GM20431 (cell line): ENCODE data around the gene BEGAIN.

Source experiments
- in situ Hi-C: fragments of 300-500 bp; cut with MseI, MboI; formaldehyde crosslinking; loops from one replicate; pipeline ENCODE4 v1.15.0; 2020; ENCODE audit warnings: low sequenced_read_pairs; ENCODE audit not compliant: unreplicated experiment

Gene BEGAIN

GRCh38 chr14:100570726-100571454, 16.3 kb downstream of the BEGAIN start:
- in situ Hi-C loops: no loop called here

DNA sequence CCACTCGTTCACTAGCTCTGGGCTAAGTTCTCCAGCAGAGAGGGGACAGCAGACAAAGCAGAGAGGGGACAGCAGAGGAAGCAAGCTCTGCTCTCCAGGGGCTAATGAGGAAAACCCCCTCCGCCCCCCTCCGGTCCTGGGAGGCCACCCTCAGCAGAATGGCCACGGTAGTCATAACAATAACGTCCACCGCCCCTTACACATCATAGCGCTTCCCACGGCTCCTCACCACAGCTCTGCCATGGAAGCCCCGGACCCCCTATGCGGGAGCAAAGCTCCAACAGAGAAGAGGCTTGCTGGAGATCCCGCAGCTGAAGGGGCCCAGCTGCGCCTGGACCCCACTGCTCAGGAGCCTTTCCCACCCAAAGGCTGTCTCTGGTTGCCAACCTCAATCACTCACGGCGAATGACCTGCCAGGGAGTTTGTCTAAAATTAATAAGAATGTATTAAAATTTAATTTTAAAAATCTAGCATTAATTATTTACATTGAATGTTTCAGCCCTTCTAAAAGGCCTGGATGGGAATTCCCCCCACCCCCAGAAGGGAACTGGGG, 17.4 kb downstream of the BEGAIN start:
- in situ Hi-C loops: no loop called here

DNA sequence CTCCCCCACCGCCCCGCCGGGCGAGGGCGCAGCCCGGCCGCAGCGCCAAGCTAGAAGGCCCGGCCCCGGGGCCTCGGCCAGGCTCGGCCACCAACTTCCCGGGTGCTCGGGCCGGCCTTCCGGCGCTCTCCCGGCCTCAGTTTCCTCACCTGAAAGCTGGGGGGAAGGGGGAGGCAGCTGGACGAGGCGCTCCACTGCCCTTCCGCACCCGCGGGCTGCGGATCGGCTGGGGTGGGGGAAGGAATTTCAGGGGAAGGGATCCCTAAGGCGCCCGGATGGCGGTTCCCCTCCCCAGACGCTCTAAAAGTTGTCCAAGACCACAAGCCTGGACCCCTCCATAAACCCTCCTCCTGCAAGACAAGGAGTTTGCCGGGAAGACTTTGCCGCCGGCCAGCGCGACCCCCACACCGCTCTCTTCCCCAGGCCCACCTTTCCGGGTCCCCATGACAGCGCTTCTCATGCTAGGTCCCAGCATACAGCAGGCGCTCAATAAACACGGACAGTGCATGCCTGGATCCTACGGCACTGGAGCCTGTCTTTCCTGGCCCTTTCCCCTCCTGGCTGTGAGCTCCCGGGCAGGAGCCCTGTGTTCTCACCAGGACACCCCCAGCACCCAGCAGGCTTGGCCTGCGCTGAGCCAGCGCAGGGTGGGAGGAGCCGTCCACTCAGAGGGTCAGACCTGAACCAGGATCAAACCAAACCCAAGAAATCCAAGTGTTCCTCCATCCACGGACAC, 18.1 kb downstream of the BEGAIN start:
- in situ Hi-C loops: no loop called here

- in situ Hi-C loops: no loop called here
These were observed 18.8 kb downstream of the BEGAIN start for GRCh38 chr14:100568164-100568997.

- in situ Hi-C loops: no loop called here
These were observed 19.4 kb downstream of the BEGAIN start for GRCh38 chr14:100567877-100568163.

DNA sequence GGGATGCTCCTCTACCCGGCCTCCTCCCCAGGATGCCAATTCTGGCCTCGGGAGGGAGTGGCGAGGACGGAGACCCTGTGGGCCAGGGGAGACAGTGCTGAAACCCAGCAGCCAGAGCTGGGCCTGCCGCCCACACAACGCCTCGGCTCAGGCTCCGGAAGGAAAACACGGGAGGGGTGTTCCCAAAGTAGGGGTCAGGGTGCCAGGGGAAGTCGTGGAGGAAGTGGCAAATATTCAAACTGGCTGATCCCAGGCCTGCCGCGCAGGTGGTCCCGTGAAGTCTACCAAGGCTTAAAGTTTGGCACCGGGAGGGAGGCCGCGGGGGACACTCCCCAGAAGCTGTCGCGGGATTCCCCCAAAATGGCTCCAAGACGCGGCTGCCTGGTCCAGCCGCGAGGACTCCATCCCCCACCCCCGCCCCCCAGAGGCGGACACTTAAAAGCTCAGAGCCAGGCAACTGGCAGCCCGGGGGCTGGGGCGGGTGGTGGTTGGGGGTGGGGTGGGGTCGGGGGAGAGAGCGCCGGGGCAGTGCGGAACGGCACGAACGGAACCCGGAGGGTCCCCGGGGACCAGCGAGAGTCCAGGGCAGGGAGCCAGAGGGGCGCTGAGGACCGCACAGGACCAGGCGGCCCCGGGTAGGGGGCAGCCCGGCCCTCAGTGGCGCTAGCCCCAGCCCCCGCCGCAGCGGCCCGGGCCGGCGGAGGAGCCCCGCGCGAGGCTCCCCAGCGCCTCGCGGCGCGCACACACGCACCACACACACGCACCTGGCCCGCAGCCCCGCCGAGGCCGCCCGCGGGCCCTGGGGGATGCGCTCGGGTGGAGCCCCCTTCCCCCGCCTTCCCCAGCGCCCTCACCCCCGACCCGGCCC, 20.0 kb downstream of the BEGAIN start:
- in situ Hi-C loops: no loop called here

GRCh38 chr14:100566586-100566985, 20.6 kb downstream of the BEGAIN start:
- in situ Hi-C loops: no loop called here

DNA sequence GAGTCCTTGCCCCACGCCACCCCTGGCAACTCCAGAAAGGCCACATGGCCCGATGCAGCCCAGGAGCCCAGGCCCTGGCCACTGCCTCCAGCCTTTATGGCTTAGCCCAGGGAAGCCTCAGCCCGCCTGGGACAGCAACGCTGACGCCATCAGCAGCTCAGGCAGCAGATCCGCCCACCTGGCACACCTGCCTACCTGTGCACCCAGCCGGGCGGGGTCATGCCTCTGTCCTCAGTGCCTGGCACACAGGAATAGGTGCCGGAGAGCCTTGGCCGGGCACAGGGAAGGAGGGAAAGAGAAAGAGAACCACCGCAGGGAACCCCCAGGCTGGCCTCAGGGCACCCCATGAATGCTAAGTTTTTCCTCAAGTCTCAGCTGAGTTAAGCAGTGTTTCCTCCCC, 21.1 kb downstream of the BEGAIN start:
- in situ Hi-C loops: no loop called here

DNA sequence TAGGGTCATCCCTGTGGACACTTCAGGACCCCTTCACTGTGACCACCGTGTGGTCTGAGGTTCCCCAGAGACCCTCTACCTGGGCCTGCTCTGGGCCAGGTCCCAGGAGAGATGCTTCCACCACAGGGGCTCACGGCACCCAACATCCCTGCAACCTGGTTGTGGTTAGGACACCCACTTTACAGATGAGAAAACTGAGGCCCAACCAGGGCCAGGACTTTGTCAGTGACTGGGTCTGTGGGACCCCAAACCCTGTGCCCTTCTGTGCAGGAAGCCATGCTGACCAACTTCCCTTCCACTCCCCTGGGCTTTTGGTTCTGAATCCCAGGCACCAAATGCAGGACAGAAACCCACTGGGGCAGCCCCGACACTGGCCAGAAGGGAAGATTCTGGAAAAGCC, 21.6 kb downstream of the BEGAIN start:
- in situ Hi-C loops: no loop called here

- in situ Hi-C loops: no loop called here
These were observed 22.7 kb downstream of the BEGAIN start for GRCh38 chr14:100564512-100564911.

- in situ Hi-C loops: no loop called here
These were observed 24.5 kb downstream of the BEGAIN start for GRCh38 chr14:100562751-100563150.

DNA sequence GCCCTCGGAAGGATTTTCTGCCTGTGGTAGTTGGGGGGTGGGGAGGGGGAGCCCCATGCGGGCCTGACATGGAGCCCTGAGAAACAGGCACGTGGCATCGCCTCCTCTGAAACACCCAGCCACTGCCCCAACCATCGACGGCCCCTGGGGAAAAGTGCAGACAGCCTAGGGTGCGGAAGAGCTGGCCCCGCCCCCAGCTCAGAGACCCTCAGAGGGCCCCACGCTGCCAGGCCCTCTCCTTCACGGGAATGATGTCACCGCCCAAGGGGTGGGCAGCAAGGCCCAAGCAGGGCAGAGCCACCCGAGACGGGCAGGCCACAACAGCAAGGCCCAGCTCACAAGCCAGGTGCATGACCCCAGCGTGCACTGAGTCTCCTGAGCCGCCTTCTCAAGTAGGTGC, 26.2 kb downstream of the BEGAIN start:
- in situ Hi-C loops: no loop called here

GRCh38 chr14:100560471-100560870, 26.7 kb downstream of the BEGAIN start:
- in situ Hi-C loops: no loop called here

GRCh38 chr14:100559455-100559854, 27.8 kb downstream of the BEGAIN start:
- in situ Hi-C loops: no loop called here

- in situ Hi-C loops: no loop called here
These were observed 28.3 kb downstream of the BEGAIN start for GRCh38 chr14:100558966-100559365.

- in situ Hi-C loops: no loop called here
These were observed 29.0 kb downstream of the BEGAIN start for GRCh38 chr14:100558226-100558625.

DNA sequence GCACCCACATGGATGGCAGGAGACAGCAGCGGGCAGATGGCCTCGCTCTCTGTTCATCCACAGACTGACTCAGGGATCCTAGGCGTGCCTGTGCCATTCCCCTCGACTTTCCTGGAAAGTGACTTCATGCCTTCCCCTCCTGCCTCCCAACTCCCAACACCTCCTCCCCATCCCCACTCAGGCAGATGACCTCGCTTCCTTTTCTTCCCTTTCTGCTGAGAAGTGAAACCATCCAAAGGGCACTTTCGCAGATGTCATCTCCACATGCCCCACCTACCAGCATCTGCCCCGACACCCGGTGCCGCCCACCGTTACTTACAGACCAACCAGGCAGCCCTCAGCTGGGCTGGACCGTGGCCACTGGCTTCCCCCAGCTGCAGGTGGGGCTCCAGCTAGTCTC, 29.6 kb downstream of the BEGAIN start:
- in situ Hi-C loops: no loop called here

DNA sequence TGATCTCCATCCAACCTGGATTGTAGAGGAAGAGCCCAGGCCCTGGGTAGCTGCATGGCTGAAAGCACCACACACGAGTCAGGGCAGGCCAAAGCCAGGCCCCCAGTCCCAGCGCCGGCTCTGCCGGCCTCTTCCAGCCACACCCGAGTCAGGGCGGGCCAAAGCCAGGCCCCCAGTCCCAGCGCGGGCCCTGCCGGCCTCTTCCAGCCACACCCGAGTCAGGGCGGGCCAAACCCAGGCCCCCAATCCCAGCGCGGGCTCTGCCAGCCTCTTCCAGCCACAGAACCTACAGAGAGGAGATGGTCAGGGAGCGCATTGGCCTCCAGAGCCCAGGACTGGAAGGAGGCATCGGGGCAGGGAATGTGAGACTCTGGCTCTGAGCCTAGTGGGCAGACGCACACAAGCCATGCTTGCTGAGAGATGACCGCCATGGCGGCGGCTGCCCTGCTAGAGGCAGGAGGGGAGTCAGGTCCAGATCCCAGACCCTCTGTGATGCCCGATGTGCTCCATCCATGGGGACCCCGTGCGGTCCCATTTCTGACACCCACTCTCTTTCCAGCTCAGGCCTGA, 30.2 kb downstream of the BEGAIN start:
- in situ Hi-C loops: no loop called here

GRCh38 chr14:100556140-100556475, 31.1 kb downstream of the BEGAIN start:
- in situ Hi-C loops: no loop called here
